HUDEP-2 (cell line): ENCODE results near the gene OR7G2.

Experiments
- DNase-seq, 76 experiments: peaks; one replicate each; lab custom pipeline; 2025; ENCODE audit not compliant: unreplicated experiment in 76 of 76; lab: John Stamatoyannopoulos, UW

Gene OR7G2

DNA sequence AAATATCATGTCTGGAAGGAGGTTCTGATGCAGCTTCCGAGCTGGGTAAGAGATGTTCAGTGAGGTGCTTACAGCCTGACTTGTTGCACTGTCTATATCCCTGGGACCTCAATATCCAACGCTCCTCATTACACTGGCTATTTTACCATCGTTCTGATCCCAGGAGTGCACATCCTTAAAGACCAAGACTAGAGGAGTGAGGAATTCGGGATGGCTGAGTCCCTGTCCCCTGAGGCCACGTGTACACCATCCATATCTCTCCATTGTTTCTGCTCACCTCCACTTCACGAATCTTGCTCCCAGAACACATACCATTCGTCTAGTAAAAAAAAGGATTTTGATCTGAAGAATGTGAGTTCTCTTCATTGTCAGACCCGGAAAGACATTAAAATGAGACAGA, at the start of gene OR7G2:
OR7G2 (minus strand) TSS at position 101 of the 400 bp plus-strand sequence. CDS start 4,232 bp downstream, outside the sequence.
- DNase-seq = no peak

DNA sequence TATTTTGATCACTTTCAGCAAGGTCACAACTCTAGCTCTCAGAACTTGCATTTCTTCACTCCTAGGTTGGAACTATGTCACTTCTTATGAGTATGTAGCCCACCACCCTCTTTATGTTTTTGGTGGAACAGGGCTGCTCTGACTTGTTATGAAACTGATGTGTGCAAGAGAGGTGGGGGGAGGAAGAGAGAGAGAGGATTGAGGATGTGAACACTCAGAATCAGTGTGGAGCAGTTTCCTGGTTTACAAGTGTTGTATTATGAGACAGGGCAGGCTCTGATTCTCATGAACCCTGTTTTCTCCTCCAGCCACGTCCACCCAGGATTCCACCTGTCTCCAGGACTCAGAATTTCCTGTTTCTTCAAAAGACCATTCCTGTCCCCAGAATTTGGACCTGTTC, 49.0 kb upstream of the OR7G2 start:
- DNase-seq = no peak

DNA sequence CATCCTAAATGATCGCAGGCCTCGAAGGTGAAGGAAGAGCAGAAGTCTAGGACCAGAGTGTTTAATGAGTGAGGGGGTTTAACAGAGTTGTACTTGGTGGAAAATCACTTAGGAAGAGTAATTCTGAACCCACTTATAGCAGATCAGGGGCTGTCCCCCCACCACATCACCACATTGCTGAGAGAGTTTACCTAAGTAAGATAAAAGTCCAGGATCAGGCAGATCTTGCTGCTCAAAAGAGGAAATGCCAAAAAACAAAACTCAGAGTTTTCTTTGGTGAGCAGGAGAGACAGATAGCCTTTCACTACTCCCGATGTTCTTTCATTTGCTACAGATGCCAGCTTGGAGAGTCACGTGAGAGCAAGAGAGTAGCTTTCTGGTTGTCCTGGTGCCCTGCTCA, 48.3 kb upstream of the OR7G2 start:
- no peak for DNase-seq

DNA sequence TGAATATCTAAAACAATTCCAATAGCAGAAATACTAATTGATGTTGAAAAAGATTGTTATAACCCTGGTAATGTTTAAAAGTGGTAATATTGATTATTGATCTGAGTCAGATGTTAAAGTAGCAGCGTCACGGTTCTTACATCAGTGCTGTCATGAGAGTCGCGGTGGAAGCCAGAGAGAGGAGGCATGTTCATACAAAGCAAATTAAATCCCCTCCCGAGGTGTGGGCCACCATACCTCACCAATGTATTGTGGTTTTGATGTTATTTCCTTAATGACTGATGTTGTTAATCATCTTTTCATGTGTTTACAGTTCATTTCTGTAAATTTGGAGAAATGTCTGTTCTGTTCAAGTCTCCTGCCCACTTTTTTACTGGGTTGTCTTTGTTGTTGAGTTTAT, 44.1 kb upstream of the OR7G2 start:
- no peak for DNase-seq

DNA sequence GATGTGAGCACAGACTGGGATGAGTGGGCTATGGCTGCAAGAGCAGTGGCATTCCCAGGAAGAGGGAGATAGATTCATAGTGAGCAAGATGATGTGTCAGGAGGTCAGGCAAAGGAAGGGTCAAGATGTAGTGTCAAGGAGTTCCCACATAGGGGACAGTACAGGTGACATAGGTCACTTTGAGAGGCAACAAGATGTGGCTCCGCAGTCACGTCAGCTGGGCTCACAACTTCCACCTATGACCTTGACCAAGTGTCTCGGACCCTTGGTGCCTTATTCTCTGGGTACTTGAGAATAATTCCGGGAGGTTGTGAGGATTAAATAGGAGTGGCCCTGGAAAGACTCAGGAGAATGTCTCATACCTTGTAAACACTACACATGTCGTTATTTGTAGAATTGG, 43.4 kb upstream of the OR7G2 start:
- DNase-seq = no peak

DNA sequence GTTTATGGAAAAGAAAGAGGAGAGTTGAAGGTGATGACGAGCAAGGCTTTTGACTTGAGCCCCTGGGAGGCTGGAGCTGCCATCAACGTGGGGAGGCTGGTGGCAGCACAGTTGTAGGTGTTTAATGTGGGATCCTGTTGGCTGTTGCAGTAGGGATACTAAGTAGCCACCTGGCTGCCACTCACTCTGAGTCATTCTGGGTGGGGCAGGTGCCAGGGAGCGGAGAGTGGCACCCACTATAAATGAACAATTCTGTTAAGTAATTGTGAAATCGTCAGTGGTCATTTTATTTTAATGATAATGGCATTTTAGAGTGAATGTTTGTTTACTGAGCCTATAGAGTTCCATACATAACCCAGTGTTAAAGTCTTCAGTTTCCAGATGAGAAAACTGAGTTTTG, 42.7 kb upstream of the OR7G2 start:
- no peak for DNase-seq

DNA sequence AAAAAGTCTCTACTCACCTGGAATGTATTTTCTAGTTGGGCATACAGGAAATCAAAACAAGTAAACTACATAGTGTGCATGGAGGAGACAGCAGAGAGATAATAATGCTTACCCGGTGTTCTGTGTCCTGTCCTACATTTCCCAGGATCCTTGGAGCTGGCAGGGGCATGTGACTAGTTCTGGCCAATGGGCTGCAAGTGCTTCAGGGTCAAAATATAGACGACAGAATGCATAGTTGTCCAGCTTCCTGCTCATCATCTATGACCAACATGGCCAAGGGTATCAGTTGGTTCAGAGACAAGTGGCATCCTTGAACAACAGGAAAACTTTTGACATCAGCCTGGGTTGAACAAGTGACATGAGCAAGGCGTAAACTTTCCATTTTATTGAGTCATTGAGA, 41.4 kb upstream of the OR7G2 start:
- DNase-seq = no peak

DNA sequence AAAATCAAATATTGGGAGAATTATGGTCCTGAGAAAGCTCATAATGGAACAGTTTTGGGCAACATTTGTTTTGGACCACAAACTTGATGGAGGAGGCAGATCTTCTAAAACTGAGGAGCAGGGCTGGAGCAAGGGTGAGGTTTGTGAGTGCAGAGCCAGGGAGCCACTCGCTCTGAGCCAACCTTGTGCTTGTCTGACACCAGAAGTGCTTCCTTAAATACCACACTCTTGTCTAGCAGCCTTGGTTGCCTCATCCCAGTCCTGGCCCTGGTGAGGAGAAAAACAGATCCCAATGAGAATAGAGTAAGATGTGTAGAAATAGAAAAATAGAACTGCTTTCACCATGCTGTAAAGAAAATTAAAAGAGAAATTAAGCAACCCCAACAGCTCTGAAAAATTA, 39.6 kb upstream of the OR7G2 start:
- no peak for DNase-seq

DNA sequence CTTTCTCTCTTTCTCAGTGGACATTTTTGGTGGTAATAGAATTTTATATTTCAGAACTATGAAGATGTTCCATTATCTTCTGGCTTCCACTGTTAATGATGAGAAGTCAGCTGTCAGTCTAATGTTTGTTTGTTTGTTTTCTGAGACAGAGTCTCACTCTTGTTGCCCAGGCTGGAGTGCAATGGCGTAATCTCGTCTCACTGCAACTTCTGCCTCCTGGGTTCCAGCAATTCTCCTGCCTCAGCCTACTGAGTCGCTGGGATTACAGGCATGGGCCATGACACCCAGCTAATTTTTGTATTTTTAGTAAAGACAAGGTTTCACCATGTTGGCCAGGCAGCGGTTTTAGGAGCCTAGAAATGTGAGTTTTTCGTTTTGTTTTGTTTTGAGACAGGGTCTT, 37.6 kb upstream of the OR7G2 start:
- DNase-seq = peak in 2 of 76 experiments; percentile 6 to 15

DNA sequence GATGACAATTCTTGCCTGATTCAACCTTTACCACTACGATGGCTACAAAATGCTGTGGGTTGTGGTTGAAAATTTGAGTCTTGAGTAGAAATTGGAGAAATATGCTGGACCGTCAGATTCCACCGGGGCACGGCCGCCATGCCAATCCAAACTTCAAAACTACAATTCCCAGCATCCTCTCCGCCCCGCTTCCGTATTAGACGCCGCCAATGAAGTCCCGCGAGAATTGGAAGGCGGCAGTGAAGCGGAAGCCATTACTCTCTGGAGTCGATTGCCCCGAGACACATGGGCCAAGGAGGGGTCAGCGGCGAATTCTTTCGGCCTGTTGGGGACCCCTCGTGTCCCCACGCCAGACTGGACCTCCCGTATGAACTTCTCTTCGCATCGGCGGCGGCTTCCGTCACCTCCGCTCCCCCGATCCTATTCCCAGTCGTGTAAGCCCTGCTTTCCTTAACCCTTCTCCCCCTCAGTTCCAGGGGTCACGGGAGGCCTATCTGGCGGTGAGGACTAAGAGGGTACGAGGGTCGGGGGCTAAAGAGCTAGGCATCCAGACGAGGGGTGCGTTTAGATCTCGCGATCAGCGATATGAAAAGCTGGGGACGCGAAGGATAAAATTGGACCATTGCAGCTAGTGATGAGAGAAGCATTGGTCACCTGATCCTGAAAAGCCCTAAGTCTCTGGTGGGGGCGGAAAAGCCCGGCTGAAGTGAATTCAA, 33.0 kb upstream of the OR7G2 start, which contains the start of gene ZNF317:
ZNF317 (plus strand) TSS at position 239 of the 716 bp plus-strand sequence. CDS start 15,620 bp downstream, outside the sequence.
- DNase-seq = peak in 75 of 76 experiments; percentile 56 to 95 (median 88)

DNA sequence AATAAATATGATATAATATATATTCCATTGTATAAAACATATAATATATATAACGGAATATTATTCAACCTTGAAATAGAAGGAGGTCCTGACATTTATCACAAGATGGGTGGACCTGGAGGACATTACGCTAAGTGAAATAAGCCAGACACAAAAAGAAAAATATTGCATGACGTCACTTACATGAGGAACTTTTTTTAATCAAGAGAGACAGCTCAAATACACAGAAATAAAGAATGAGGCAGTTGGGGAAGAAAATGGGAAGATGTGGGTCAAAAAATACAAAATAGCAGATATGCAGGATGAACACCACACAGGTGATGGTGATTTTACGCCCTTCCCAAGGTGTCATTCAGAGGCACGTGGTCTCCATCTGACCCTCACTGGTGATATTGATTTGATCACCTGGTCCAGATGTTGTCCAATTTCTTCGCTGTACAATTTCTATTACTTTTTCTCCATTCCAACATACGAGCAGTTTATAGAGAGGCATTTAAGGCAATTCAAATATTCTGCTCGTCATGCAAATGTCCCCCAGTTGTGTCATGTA, 32.4 kb upstream of the OR7G2 start:
- DNase-seq = peak in 4 of 76 experiments; percentile 7 to 34 (median 22)

DNA sequence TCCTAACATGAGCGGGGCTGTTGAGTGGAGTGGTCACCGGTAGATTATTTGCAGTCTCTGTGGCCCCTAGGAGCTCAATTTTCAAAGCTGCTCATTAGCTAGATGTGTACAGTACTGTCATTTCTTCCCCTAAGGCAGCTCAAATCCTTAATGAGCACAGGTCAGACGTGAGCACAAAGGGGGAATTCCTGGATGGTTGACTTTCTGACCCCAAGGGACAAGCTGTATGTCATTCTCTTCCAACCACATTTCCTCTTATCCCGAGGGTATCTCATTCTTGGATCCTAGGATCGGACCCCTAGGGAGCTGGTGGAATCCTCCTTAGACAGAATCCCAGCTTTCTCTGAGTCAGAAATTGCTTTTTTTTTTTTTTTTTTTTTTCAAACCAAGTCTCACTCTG, 25.1 kb upstream of the OR7G2 start:
- no peak for DNase-seq

DNA sequence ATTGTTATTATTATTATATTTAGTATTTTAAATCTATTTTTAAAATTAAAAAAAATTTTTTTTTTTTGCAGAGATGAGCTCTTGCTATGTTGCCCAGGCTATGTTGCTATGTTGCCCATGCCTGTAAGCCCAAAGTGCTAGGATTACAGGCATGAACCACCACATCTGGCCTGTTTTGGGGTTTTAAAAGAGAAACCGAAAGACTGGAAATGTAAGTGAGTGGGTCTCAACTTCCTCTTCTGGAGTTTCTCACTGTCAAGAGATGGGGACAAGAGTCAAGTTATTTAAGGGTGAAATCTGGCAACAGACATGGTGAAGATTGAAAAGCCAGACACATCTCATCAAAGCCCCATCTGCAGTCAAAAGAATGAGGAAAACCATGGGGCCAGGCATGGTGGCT, 23.7 kb upstream of the OR7G2 start:
- no peak for DNase-seq

DNA sequence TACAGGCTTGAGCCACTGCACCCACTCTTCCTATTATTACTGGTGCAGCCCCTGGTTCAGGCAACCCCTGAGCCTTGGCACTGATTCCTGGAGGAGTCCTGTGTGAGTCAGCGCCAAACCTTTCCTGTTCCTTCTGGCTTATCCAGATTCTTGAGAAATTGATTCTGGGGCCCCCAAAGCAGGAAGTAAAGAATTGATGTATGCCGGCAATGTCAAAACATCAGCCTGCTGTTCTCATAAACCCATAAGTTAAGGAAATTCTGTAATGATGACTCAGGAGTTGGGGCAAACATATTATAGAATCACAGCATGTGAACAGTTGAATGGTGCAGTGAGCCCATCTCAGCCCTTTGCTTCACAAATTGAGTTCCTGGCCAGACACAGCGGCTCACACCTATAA, 20.9 kb upstream of the OR7G2 start:
- DNase-seq = no peak

DNA sequence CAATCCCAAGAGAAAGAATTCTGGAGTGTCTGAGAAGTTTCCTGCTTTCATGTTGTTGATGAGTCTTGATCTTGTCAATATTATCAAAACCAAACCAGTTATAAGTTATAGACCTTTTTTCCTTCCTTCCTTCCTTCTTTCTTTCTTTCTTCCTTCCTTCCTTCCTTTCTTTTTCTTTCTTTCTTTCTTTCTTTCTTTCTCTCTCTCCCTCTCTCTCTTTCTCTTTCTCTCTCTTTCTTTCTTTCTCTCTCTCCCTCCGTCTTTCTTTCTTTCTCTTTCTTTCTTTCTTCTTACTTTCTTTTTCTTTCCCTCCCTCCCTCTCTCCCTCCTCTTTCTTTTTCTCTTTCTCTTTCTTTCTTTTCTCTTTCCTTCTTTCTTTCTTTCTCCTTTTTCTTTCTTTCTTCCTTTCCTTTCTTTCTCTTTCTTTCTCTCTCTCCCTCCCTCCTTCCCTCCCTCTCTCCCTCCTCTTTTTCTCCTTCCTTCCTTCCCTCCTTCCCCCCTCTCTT, 19.7 kb upstream of the OR7G2 start, which contains the start of gene OR7G3:
OR7G3 (minus strand) TSS at position 51 of the 506 bp plus-strand sequence; CDS start at position 51, 0 bp downstream.
- DNase-seq = no peak

DNA sequence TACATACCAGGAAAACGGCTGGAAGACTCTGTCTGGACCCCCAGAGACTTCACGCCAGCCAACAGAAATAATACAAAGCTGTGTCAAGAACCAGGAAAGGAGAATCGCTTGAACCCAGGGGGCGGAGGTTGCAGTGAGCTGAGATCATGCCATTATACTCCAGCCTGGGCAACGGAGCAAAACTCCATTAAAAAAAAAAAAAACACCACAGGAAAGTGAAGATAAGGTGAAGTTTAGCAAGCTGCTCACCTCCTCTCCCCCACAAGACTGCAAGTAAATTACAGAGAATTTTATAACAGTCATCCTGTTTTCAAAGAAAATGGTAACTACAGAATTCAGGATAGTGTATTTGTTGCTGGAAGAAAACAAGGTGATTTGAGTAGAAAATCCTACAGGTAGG, 9.3 kb upstream of the OR7G2 start:
- DNase-seq = no peak

DNA sequence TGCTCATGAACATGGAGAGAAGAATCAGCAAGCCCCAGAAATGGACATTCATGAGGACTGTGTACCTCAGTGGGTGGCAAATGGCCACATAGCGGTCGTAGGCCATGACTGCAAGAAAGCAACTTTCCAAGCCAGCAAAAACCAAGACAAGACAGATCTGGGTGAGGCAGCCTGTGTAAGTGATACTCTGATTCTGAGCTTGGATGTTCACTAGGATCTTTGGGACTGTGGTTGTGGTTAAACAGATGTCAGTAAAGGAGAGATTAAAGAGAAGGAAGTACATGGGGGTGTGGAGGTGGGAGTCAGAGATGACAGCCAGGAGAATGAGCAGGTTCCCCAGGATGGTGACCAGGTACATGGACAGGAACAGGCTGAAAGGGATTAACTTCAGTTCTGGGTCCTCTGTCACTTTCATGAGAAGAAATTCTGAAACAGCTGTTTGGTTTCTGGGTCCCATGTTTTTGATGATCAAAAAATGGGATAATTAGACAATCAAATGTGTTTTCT, 8.1 kb upstream of the OR7G2 start, which contains the start of gene OR7G1:
OR7G1 (minus strand) TSS at position 457 of the 507 bp plus-strand sequence; CDS start at position 457, 0 bp downstream.
- no peak for DNase-seq

DNA sequence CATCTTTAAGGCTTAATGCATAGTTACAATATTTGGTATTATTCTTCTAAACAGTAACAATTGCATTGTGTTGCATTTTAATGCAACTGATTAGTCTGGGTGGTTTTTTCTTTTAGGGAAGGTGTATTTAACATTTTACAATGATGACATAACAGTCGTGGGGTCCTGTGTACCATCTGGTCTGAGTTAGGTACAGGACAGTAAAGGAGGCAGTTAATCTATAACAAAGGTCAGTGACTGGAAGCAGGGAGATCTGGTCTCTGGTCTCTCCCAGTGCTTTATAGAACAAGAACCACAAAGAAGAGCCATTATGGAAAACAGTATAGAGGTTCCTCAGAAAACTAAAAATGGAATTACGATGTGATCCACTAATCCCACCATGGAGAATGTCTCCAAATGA, 2.7 kb upstream of the OR7G2 start:
- DNase-seq = no peak

DNA sequence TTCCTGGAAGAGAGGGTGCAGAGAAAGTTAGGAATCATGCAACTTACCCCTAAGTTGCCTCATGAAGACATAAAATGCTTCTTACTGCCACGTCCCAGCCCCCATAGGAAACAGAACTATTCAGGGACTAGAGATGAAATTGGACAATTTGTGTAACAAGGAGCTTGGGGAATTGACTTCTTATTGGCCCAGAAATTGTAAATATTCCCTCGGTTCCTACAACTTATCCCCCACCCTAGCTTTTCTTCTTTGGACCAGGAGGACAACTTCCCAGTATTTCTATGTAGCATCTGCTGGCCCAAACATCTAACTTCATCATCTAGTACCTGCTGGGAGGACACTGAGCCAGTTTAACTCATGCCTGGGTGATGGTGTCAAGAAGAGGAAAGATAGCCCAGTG, 20.5 kb downstream of the OR7G2 start, which contains the start of gene OR1M1:
OR1M1 (plus strand) TSS at position 301 of the 400 bp plus-strand sequence. CDS start 6,184 bp downstream, outside the sequence.
- DNase-seq = no peak

DNA sequence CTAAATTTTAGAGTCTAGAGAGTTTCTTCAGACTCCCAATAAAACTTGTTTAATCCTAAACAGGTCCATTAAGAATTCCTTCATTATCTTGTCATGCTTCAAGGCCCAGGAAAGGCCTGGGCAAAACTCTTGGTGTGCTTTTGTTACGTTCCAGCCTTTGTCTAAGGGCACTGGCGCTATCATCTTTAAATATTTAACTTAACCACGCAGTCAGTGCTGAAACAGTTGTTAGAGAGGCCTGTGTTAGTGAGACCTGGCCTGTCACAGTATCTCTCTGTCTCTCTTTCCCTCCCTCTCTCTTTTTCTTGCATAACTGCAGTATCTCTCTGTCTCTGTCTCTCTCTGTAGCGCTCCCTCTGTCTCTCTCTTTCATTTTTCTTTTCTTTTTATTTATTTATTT, 28.6 kb downstream of the OR7G2 start:
- DNase-seq = no peak

DNA sequence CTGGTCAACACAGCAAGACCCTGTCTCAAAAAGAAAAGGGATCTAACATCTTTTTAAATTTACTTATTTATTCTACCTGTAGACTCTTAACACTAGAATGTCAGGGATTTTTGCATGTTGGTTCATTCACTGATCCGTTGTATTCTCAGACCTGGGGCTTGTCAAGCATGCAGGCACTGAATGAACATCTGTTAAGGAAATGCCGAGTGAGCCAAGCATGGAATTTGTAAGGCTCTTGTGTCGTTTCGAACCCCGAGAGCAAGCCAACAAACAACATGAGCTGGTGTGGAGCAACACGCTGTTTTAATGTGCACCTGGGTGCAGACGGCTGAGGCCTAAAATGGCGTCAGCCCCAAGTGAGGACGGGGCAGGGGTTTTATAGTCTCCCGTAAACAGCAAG, 30.4 kb downstream of the OR7G2 start:
- DNase-seq = no peak
